Measurements from ENCODE around the gene BHLHE23.

DNA sequence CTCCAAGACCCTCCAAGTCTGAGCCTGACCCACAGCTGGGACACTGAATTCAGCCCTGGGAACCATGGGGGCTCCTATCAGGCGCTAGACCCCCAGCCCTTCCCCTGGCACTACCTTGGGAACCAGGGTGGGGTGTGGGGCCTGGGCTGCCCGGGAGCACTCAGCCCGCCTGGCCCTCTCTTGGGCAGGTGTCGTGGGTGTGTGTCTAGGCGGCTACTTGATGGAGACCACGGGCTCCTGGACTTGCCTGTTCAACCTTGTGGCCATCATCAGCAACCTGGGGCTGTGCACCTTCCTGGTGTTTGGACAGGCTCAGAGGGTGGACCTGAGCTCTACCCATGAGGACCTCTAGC, 39.6 kb downstream of the BHLHE23 start:
- TF ChIP-seq, protein P1, sequence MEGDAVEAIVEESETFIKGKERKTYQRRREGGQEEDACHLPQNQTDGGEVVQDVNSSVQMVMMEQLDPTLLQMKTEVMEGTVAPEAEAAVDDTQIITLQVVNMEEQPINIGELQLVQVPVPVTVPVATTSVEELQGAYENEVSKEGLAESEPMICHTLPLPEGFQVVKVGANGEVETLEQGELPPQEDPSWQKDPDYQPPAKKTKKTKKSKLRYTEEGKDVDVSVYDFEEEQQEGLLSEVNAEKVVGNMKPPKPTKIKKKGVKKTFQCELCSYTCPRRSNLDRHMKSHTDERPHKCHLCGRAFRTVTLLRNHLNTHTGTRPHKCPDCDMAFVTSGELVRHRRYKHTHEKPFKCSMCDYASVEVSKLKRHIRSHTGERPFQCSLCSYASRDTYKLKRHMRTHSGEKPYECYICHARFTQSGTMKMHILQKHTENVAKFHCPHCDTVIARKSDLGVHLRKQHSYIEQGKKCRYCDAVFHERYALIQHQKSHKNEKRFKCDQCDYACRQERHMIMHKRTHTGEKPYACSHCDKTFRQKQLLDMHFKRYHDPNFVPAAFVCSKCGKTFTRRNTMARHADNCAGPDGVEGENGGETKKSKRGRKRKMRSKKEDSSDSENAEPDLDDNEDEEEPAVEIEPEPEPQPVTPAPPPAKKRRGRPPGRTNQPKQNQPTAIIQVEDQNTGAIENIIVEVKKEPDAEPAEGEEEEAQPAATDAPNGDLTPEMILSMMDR (IDR thresholded peaks at IDR 0.05): no peak
- no peak for TF ChIP-seq POLR2AphosphoS5 (IDR thresholded peaks at IDR 0.05)
